ENCODE data around the gene CRY2. TPM values are rescaled to one million over a fixed set of nuclear protein-coding genes. Genes with fewer than 3 reads are reported as not detected.
"Not testable (repeated sequence)": the region's sequence is repeated elsewhere in the genome, so short reads cannot be mapped to it uniquely, and the experiment has no call there.

Gene CRY2
- polyA plus RNA-seq, 1 experiment, result 11.7 TPM

- Histone ChIP-seq H3K9me3 (ENCODE audit: control insufficient read depth, insufficient read depth, low read length) (peaks cover 6% of the 10 kb centered on the region; the same call in 1 of the 2 replicates), H3K27ac (ENCODE audit: low read depth, low read length) (peak overlapping the region; percentile 78), H3K27me3 (ENCODE audit: control insufficient read depth, insufficient read depth, low read length) (peaks cover 9% of the 10 kb centered on the region), H3K4me3 (ENCODE audit: low read depth, low read length) (peak overlapping the region; percentile 93)
- CTCF ChIA-PET, result interaction anchor here (2.0 to 2.7 kb wide), 2 partner anchors 10 to 34 kb away, joined by 9 to 10 read pairs; no protein-coding TSS in a partner anchor
- no peak for DNase-seq (ENCODE audit: low read depth, low spot score)
- POLR2A ChIA-PET, result interaction anchor here (1.0 to 1.6 kb wide), 3 partner anchors 12 to 112 kb away, joined by 6 to 9 read pairs (median 8); partner anchors contain the start of genes CRY2 and PEX16
- no peak for TF ChIP-seq CTCF (IDR thresholded peaks at IDR 0.05; ENCODE audit: low read depth, low read length)
Measured at GRCh38 chr11:45805305-45806071, 41.8 kb upstream of the CRY2 start.

GRCh38 chr11:45806072-45806933 is 41.0 kb upstream of the CRY2 start:
- TF ChIP-seq CTCF (IDR thresholded peaks at IDR 0.05; ENCODE audit: low read depth, low read length), result no peak
- peaks cover 9% of the 10 kb centered on the region for H3K27me3 ChIP-seq (ENCODE audit: control insufficient read depth, insufficient read depth, low read length)
- peak overlapping the region; percentile 93 for H3K4me3 ChIP-seq (ENCODE audit: low read depth, low read length)
- no peak for DNase-seq (ENCODE audit: low read depth, low spot score)
- H3K27ac ChIP-seq (ENCODE audit: low read depth, low read length), result no peak overlapping the region
- CTCF ChIA-PET, result interaction anchor here (2.0 to 2.7 kb wide), 2 partner anchors 9 to 35 kb away, joined by 9 to 10 read pairs; no protein-coding TSS in a partner anchor
- H3K9me3 ChIP-seq (ENCODE audit: control insufficient read depth, insufficient read depth, low read length), result peaks cover 6% of the 10 kb centered on the region; the same call in 1 of the 2 replicates
- POLR2A ChIA-PET, result interaction anchor here (1.0 to 1.4 kb wide), 2 partner anchors 11 to 111 kb away, joined by 6 to 8 read pairs; partner anchors contain the start of gene PEX16

- CTCF ChIA-PET, result interaction anchor here (2.0 to 2.7 kb wide), 2 partner anchors 8 to 36 kb away, joined by 9 to 10 read pairs; no protein-coding TSS in a partner anchor
- TF ChIP-seq CTCF (IDR thresholded peaks at IDR 0.05; ENCODE audit: low read depth, low read length), result no peak
- POLR2A ChIA-PET, result no interaction called here
- Histone ChIP-seq H3K27ac (ENCODE audit: low read depth, low read length) (no peak overlapping the region), H3K27me3 (ENCODE audit: control insufficient read depth, insufficient read depth, low read length) (peaks cover 5% of the 10 kb centered on the region), H3K4me3 (ENCODE audit: low read depth, low read length) (peak overlapping the region; percentile 93), H3K9me3 (ENCODE audit: control insufficient read depth, insufficient read depth, low read length) (peaks cover 6% of the 10 kb centered on the region; the same call in 1 of the 2 replicates)
- DNase-seq (ENCODE audit: low read depth, low spot score), result no peak
Measured at GRCh38 chr11:45806937-45807791, 40.1 kb upstream of the CRY2 start.

DNA sequence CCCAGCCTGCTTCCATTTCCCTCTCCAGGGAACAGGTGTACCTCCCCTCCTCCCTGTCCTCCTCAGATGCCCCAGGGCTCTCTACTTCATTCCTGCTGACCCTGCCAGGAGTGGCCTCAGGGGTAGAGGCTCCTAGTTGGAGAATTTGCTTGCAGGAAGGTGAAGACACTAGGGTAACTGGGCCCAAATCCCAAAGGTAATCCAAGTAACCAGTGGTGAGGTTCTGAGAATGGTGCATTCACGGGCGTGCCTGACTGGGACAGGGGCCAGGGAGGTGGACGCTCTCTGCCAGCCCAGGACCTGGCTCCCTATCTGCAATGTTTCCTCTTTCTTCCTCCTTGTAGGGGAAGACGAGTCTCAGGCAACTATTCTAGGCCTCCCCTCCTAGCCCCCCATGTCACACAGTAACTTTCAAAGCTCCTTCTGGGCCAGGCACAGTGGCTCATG is 39.5 kb upstream of the CRY2 start:
- no peak for DNase-seq (ENCODE audit: low read depth, low spot score)
- peaks cover under 1% of the 10 kb centered on the region for H3K27me3 ChIP-seq (ENCODE audit: control insufficient read depth, insufficient read depth, low read length)
- peaks cover 6% of the 10 kb centered on the region; the same call in 1 of the 2 replicates for H3K9me3 ChIP-seq (ENCODE audit: control insufficient read depth, insufficient read depth, low read length)
- CTCF ChIA-PET, result no interaction called here
- no peak for TF ChIP-seq CTCF (IDR thresholded peaks at IDR 0.05; ENCODE audit: low read depth, low read length)
- POLR2A ChIA-PET, result no interaction called here
- H3K27ac ChIP-seq (ENCODE audit: low read depth, low read length), result no peak overlapping the region
- peak overlapping the region; percentile 93 for H3K4me3 ChIP-seq (ENCODE audit: low read depth, low read length)

DNA sequence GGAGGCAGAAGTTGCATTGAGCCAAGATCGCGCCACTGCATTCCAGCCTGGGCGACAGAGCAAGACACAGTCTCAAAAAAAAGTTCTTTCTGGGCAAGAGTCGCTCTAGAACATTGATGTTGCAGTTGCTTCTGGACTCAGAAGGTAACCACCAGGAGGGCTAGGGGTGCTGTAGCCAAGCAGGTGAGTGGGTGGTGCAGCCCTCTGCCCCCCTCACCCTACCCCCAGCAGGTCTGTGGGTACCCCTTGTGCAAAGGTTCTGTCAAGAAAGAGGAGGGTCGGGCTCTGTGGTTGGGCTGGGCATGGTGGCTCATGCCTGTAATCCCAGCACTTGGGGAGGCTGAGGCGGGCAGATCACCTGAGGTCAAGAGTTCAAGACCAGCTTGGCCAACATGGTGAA is 38.8 kb upstream of the CRY2 start:
- POLR2A ChIA-PET; H3K4me3 ChIP-seq (ENCODE audit: low read depth, low read length); CTCF ChIA-PET; H3K9me3 ChIP-seq (ENCODE audit: control insufficient read depth, insufficient read depth, low read length); H3K27ac ChIP-seq (ENCODE audit: low read depth, low read length); H3K27me3 ChIP-seq (ENCODE audit: control insufficient read depth, insufficient read depth, low read length); DNase-seq (ENCODE audit: low read depth, low spot score): not testable (repeated sequence)

All from AG04450 (cell line).